HepG2 (cell line): ENCODE measurements around the gene C11orf68. TPM values are rescaled to one million over a fixed set of nuclear protein-coding genes. Genes with fewer than 3 reads are reported as not detected.
A peak's percentile ranks its signal among the peaks of the same experiment; 100 is the strongest.

ENCODE experiments used
- AGO1 ChIP-seq: fragments of 200-400 bp; formaldehyde crosslinking; IDR thresholded peaks from 2 replicates; pipeline ENCODE4 v1.6.1; 2017; ENCODE audit warnings: mild to moderate bottlenecking, low read depth, low read length, moderate library complexity; ENCODE audit not compliant: poor library complexity, severe bottlenecking
- ARID2 ChIP-seq: sonication (generic); formaldehyde crosslinking; IDR thresholded peaks from 2 replicates; pipeline ENCODE4 v1.8.1; 2022; ENCODE audit warnings: mild to moderate bottlenecking, missing genetic modification reagents, borderline replicate concordance
- ARID5B ChIP-seq: IDR thresholded peaks from 2 replicates; pipeline ENCODE4 v1.4.0; 2020; ENCODE audit warnings: mild to moderate bottlenecking, missing genetic modification reagents
- ARNT2 ChIP-seq: sonication (generic); formaldehyde crosslinking; IDR thresholded peaks from 2 replicates; pipeline ENCODE4 v1.8.0; 2022; ENCODE audit warnings: mild to moderate bottlenecking, low read depth, missing genetic modification reagents, moderate library complexity
- BHLHE40 ChIP-seq: IDR thresholded peaks from 2 replicates; pipeline ENCODE4 v1.6.1; 2011; ENCODE audit warnings: low read length, improper control_type of control experiment
- ETS1 ChIP-seq: sonication (generic); formaldehyde crosslinking; IDR thresholded peaks from 2 replicates; pipeline ENCODE4 v1.4.0; 2020; ENCODE audit warnings: missing genetic modification reagents
- FOXM1 ChIP-seq: sonication (generic); formaldehyde crosslinking; IDR thresholded peaks from 2 replicates; pipeline ENCODE4 v1.5.0; 2020; ENCODE audit warnings: missing genetic modification reagents
- FOXP4 ChIP-seq: sonication (generic); formaldehyde crosslinking; IDR thresholded peaks from 2 replicates; pipeline ENCODE4 v1.4.0; 2020; ENCODE audit warnings: missing genetic modification reagents
- PAWR ChIP-seq: sonication (generic); formaldehyde crosslinking; IDR thresholded peaks from 2 replicates; pipeline ENCODE4 v1.4.0; 2020; ENCODE audit warnings: missing genetic modification reagents, mild to moderate bottlenecking, borderline replicate concordance
- POLR2AphosphoS2 ChIP-seq: IDR thresholded peaks from 2 replicates; pipeline ENCODE4 v1.6.1; 2011; ENCODE audit warnings: low read depth, low read length, improper control_type of control experiment
- RARG ChIP-seq: sonication (generic); formaldehyde crosslinking; IDR thresholded peaks from 2 replicates; pipeline ENCODE4 v1.4.0; 2020; ENCODE audit warnings: low read depth, mild to moderate bottlenecking, missing genetic modification reagents
- TAF1 ChIP-seq: sonication (generic); formaldehyde crosslinking; IDR thresholded peaks from 2 replicates; pipeline ENCODE4 v1.4.0; 2020; ENCODE audit warnings: missing genetic modification reagents
- TBX2 ChIP-seq: sonication (generic); formaldehyde crosslinking; IDR thresholded peaks from 2 replicates; pipeline ENCODE4 v1.5.0; 2020; ENCODE audit warnings: missing genetic modification reagents, mild to moderate bottlenecking, borderline replicate concordance
- THAP8 ChIP-seq: sonication (generic); formaldehyde crosslinking; IDR thresholded peaks from 2 replicates; pipeline ENCODE4 v1.5.1; 2020; ENCODE audit warnings: missing genetic modification reagents, mild to moderate bottlenecking, borderline replicate concordance
- YEATS4 ChIP-seq: sonication (generic); formaldehyde crosslinking; IDR thresholded peaks from 2 replicates; pipeline ENCODE4 v1.4.0; 2020; ENCODE audit warnings: missing genetic modification reagents, borderline replicate concordance
- YY1 ChIP-seq: IDR thresholded peaks from 2 replicates; pipeline ENCODE4 v1.6.1; 2011; ENCODE audit warnings: low read length, low read depth, moderate library complexity, mild to moderate bottlenecking; ENCODE audit not compliant: insufficient read depth, insufficient replicate concordance
- ZNF543 ChIP-seq: sonication (generic); formaldehyde crosslinking; IDR thresholded peaks from 2 replicates; pipeline ENCODE4 v1.4.0; 2020; ENCODE audit warnings: mild to moderate bottlenecking, missing genetic modification reagents
- ZNF557 ChIP-seq: sonication (generic); formaldehyde crosslinking; IDR thresholded peaks from 2 replicates; pipeline ENCODE4 v1.4.0; 2020; ENCODE audit warnings: missing genetic modification reagents
- ZNF564 ChIP-seq: sonication (generic); formaldehyde crosslinking; IDR thresholded peaks from 2 replicates; pipeline ENCODE4 v1.8.1; 2023; ENCODE audit warnings: mild to moderate bottlenecking, missing genetic modification reagents
- ZZZ3 ChIP-seq: sonication (generic); formaldehyde crosslinking; IDR thresholded peaks from 2 replicates; pipeline ENCODE4 v1.4.0; 2020; ENCODE audit warnings: missing genetic modification reagents, mild to moderate bottlenecking, borderline replicate concordance
- polyA plus RNA-seq, 8 experiments: library from polyadenylated mRNA; depleted of rRNA in 3 of 8; stranded (reverse) in 7 of 8; unstranded in 1 of 8; fragments of >200 nt; fragmentation: Illumina TruSeq in 4 of 8; extraction: Trizol in 4 of 8; gene quantifications; 2 replicates each; pipeline versions ENCODE4 v1.2.1 to v1.2.3, GENCODE V29; 2011 to 2016; ENCODE audit warnings: low read depth in 4 of 8, missing spikeins in 1 of 8, mixed read lengths in 1 of 8; ENCODE audit not compliant: insufficient read depth in 1 of 8
- total RNA-seq, 5 experiments: library from RNA; depleted of rRNA; stranded (reverse); fragments of >200 nt; fragmentation: Illumina TruSeq; extraction: Trizol; gene quantifications; 2 replicates each; pipeline ENCODE4 v1.2.3, GENCODE V29; 2016; ENCODE audit warnings: low read depth in 1 of 5

Gene C11orf68
- total and polyA plus RNA-seq, 2 of the 13 experiments (the other 11 are each of a cell fraction or from before 2014, with no cell fraction given): 8.4 to 28.3 TPM

GRCh38 chr11:65890324-65891218, 28.3 kb downstream of the C11orf68 start, which contains the start of gene CCDC85B (continued):
- TF ChIP-seq ARID5B (CRISPR knock-in tag) (0 out of 2 replicates have a peak, but pooled peaks have one; percentile 6), THAP8 (CRISPR knock-in tag) (0 out of 2 replicates have a peak, but pooled peaks have one; percentile 82), ZNF543 (CRISPR knock-in tag) (no peak), ZNF564 (CRISPR knock-in tag) (no peak; the same call in 1 of the 2 replicates), ZZZ3 (CRISPR knock-in tag) (0 out of 2 replicates have a peak, but pooled peaks have one; percentile 29), ZNF557 (CRISPR knock-in tag) (peak; percentile 91; the same call in 1 of the 2 replicates), FOXP4 (0 out of 2 replicates have a peak, but pooled peaks have one; percentile 19), ETS1 (CRISPR knock-in tag) (0 out of 2 replicates have a peak, but pooled peaks have one; percentile 78), RARG (CRISPR knock-in tag) (no peak), YY1 (peak; percentile 79), POLR2AphosphoS2 (peak; percentile 64), YEATS4 (CRISPR knock-in tag) (peak; percentile 83), PAWR (no peak), ARID2 (CRISPR knock-in tag) (peak; percentile 81; the same call in 1 of the 2 replicates), BHLHE40 (peak; percentile 85), TAF1 (peak; percentile 70), ARNT2 (CRISPR knock-in tag) (peak; percentile 95), FOXM1 (CRISPR knock-in tag) (0 out of 2 replicates have a peak, but pooled peaks have one; percentile 65), TBX2 (peak; percentile 54), AGO1 (peak; percentile 99)
